CD14-positive monocyte (primary cell): ENCODE measurements around the gene CHURC1. TPM values are rescaled to one million over a fixed set of nuclear protein-coding genes. Genes with fewer than 3 reads are reported as not detected.

Experiments used
- DNase-seq, 3 donors: peaks; one replicate each; pipeline ENCODE4 v3.0.0-alpha.2; 2011 to 2022
- H2AFZ ChIP-seq: 2 replicates; pipeline ENCODE4 v1.6.0; 2012; ENCODE audit warnings: mild to moderate bottlenecking, low read depth, low read length, inconsistent platforms; ENCODE audit not compliant: insufficient read depth, poor library complexity, severe bottlenecking
- H3K27ac ChIP-seq, 2 donors: 1 replicate in 1 of 2; 2 replicates in 1 of 2; pipeline ENCODE4 v1.5.1; 2012 to 2013; ENCODE audit warnings: low read length in 2 of 2, control low read depth in 1 of 2, inconsistent platforms in 1 of 2, low read depth in 1 of 2, mild to moderate bottlenecking in 1 of 2
- H3K27me3 ChIP-seq, 2 donors: one replicate each; pipeline versions ENCODE4 v1.6.0 to v1.6.1; 2011 to 2013; ENCODE audit warnings: low read length in 2 of 2; ENCODE audit not compliant: control insufficient read depth in 2 of 2, insufficient read depth in 2 of 2
- H3K36me3 ChIP-seq, 2 donors: replicated peaks in 1 of 2; 1 replicate in 1 of 2; 2 replicates in 1 of 2; pipeline versions ENCODE4 v1.5.1 to v1.6.1; 2012 to 2013; ENCODE audit warnings: low read length in 2 of 2, control low read depth in 1 of 2, inconsistent platforms in 1 of 2, mild to moderate bottlenecking in 1 of 2; ENCODE audit not compliant: insufficient read depth in 2 of 2, control insufficient read depth in 1 of 2
- H3K4me1 ChIP-seq, 2 donors: 1 replicate in 1 of 2; 2 replicates in 1 of 2; pipeline versions ENCODE4 v1.5.1 to v1.6.1; 2012 to 2013; ENCODE audit warnings: low read length in 2 of 2, control low read depth in 1 of 2, inconsistent platforms in 1 of 2, mild to moderate bottlenecking in 1 of 2, moderate library complexity in 1 of 2; ENCODE audit not compliant: insufficient read depth in 2 of 2, control insufficient read depth in 1 of 2
- H3K4me2 ChIP-seq: replicated peaks from 2 replicates; pipeline ENCODE3; 2012; ENCODE audit warnings: low read length, moderate library complexity, mild to moderate bottlenecking; ENCODE audit not compliant: poor library complexity, severe bottlenecking; ENCODE audit errors: extremely low read depth
- H3K4me3 ChIP-seq, 3 experiments: fragments of 200-600 bp in 1 of 3; sonication (generic) in 1 of 3; replicated peaks in 1 of 3; 1 replicate in 2 of 3; 2 replicates in 1 of 3; pipeline ENCODE4 v1.5.1; 2011 to 2013; ENCODE audit warnings: low read length in 3 of 3, mild to moderate bottlenecking in 3 of 3, control low read depth in 2 of 3, low read depth in 2 of 3, inconsistent platforms in 1 of 3, moderate library complexity in 1 of 3
- H3K79me2 ChIP-seq: 2 replicates; pipeline ENCODE4 v1.6.0; 2012; ENCODE audit warnings: mild to moderate bottlenecking, control low read depth, inconsistent platforms, low read length, moderate library complexity; ENCODE audit not compliant: insufficient read depth
- H3K9ac ChIP-seq: 2 replicates; pipeline ENCODE4 v1.6.0; 2017; ENCODE audit warnings: low read length, mild to moderate bottlenecking; ENCODE audit not compliant: insufficient read depth, poor library complexity, severe bottlenecking
- H3K9me3 ChIP-seq, 2 donors: replicated peaks in 1 of 2; 1 replicate in 1 of 2; 2 replicates in 1 of 2; pipeline versions ENCODE4 v1.5.1 to v1.6.1; 2012 to 2013; ENCODE audit warnings: low read length in 2 of 2, control low read depth in 1 of 2; ENCODE audit not compliant: control insufficient read depth in 1 of 2, insufficient read depth in 1 of 2
- H4K20me1 ChIP-seq: 2 replicates; pipeline ENCODE4 v1.6.0; 2012; ENCODE audit warnings: mild to moderate bottlenecking, low read length, control low read depth, moderate library complexity; ENCODE audit not compliant: insufficient read depth
- H3K27ac Mint-ChIP-seq, 7 donors: one replicate each; pipeline ENCODE4 v1.8.0; 2020; ENCODE audit warnings: mild to moderate bottlenecking in 7 of 7, mixed read lengths in 7 of 7, moderate library complexity in 6 of 7, inconsistent platforms in 2 of 7
- H3K27me3 Mint-ChIP-seq, 3 donors: one replicate each; pipeline ENCODE4 v1.8.0; 2021 to 2022; ENCODE audit warnings: low read depth in 3 of 3, mild to moderate bottlenecking in 3 of 3, mixed read lengths in 3 of 3, moderate library complexity in 3 of 3, inconsistent platforms in 1 of 3
- H3K36me3 Mint-ChIP-seq, 2 donors: one replicate each; pipeline ENCODE4 v1.8.0; 2020; ENCODE audit warnings: mixed read lengths in 2 of 2, inconsistent platforms in 1 of 2, mild to moderate bottlenecking in 1 of 2
- H3K4me1 Mint-ChIP-seq: one replicate; pipeline ENCODE4 v1.8.0; 2020; ENCODE audit warnings: mild to moderate bottlenecking, mixed read lengths
- H3K4me3 Mint-ChIP-seq, 2 donors: one replicate each; pipeline ENCODE4 v1.8.0; 2020; ENCODE audit warnings: mild to moderate bottlenecking in 2 of 2, mixed read lengths in 2 of 2, moderate library complexity in 1 of 2
- H3K9me3 Mint-ChIP-seq, 7 donors: one replicate each; pipeline ENCODE4 v1.8.0; 2020 to 2022; ENCODE audit warnings: mixed read lengths in 7 of 7, mild to moderate bottlenecking in 6 of 7, moderate library complexity in 6 of 7, inconsistent platforms in 2 of 7
- CTCF ChIP-seq: fragments of 200-600 bp; IDR thresholded peaks from one replicate; pipeline ENCODE4 v1.8.0; 2022; ENCODE audit warnings: antibody characterized with exemption, mild to moderate bottlenecking
- WGBS: methylation state at CpG from one replicate; pipeline ENCODE4 v1.1.5; 2013; ENCODE audit warnings: missing lambda C conversion rate; ENCODE audit not compliant: insufficient coverage; 5-methylcytosine and 5-hydroxymethylcytosine counted together
- intact Hi-C, 2 donors: fragments of 100-400 bp; cut with micrococcal nuclease; formaldehyde crosslinking; loops; one replicate each; pipeline versions ENCODE4 v1.15.0 to v1.15.1; 2023
- polyA minus RNA-seq: library from RNA; depleted of rRNA, polyadenylated mRNA; stranded (reverse); fragments of >200 nt; gene quantifications from 2 replicates; pipeline ENCODE4 v1.2.3, GENCODE V29; 2012
- polyA plus RNA-seq, 3 donors: library from polyadenylated mRNA; depleted of rRNA in 1 of 3; unstranded in 2 of 3; stranded (reverse) in 1 of 3; fragments of 300-500 nt in 2 of 3; fragments of >200 nt in 1 of 3; fragmentation: Illumina TruSeq in 2 of 3; gene quantifications; 1 replicate in 2 of 3; 2 replicates in 1 of 3; pipeline ENCODE4 v1.2.3, GENCODE V29; 2012 to 2021
- total RNA-seq, 12 experiments: library from RNA in 1 of 12; stranded (reverse) in 1 of 12; fragments of 120-200 nt in 1 of 12; gene quantifications; one replicate each; pipeline ENCODE4 v1.2.4 and lab custom pipeline; 2013 to 2026; ENCODE audit warnings: mixed read lengths in 6 of 12, inconsistent platforms in 1 of 12

CHURC1 gene
- total RNA-seq (2013): 72.2 TPM
- polyA plus RNA-seq (10 to 100 TPM; 31.1 to 98.3 (median 81.2) TPM), polyA minus RNA-seq (15.1 and 19.3 TPM in 2 replicates), total RNA-seq (lab: John Stamatoyannopoulos, UW) (15.3 to 63.6 (median 28.6) reads per million in 11 experiments)

GRCh38 chr14:64914237-64915028 lies at the start of gene CHURC1:
Gene CHURC1 (plus strand): TSS chr14:64914455. CDS start chr14:64914496, 41 bp downstream.
- Mint-ChIP-seq H3K4me3 (peak within 1 kb of the TSS; percentile 81 to 92), H3K27ac (peak within 1 kb of the TSS; percentile 92 to 97 (median 95)), H3K36me3 (peaks cover 5 to 10% of the 10 kb centered on the region in 2 donors), H3K9me3 (peaks cover 0 to 2% (median 0%) of the 10 kb centered on the region in 7 donors), H3K4me1 (peaks cover 30% of the 10 kb centered on the region), H3K27me3 (peaks cover 3 to 7% (median 6%) of the 10 kb centered on the region in 3 donors)
- Histone ChIP-seq H3K4me1 (peaks cover 21 to 24% of the 10 kb centered on the region in 2 donors), H3K9ac (peak within 1 kb of the TSS; percentile 98), H3K4me3 (peak within 1 kb of the TSS; percentile 89 to 97 (median 93)), H3K27ac (peak within 1 kb of the TSS; percentile 93 to 98), H3K36me3 (no peaks in the 10 kb centered on the region), H3K4me2 (peak within 1 kb of the TSS; percentile 91), H2AFZ (peak within 1 kb of the TSS; percentile 92), H3K79me2 (peaks cover 51% of the 10 kb centered on the region), H4K20me1 (peaks cover 35% of the 10 kb centered on the region), H3K27me3 (peaks cover 0 to 2% of the 10 kb centered on the region in 2 donors), H3K9me3 (no peaks in the 10 kb centered on the region)
- intact Hi-C loops: loop anchor here (10.0 kb wide), 3 partner anchors 70 to 260 kb away; partner anchors contain the start of genes FNTB (in 2 of the 2) and MAX (in 2 of the 2)
- 0% methylated on average over 44 of the region's 49 CpGs for WGBS
- TF ChIP-seq CTCF: no peak
- DNase-seq: peak; percentile 95 to 98 (median 97)

- H3K4me2 ChIP-seq: no peak overlapping the region
- no peak overlapping the region for H3K27ac Mint-ChIP-seq
- TF ChIP-seq CTCF: no peak
- no peak overlapping the region for H2AFZ ChIP-seq
- H3K4me1 Mint-ChIP-seq: peaks cover 4% of the 10 kb centered on the region
- no peaks in the 10 kb centered on the region for H3K27me3 ChIP-seq
- H3K4me3 ChIP-seq: no peak overlapping the region
- no peak overlapping the region for H3K9ac ChIP-seq
- H4K20me1 ChIP-seq: no peaks in the 10 kb centered on the region
- H3K27me3 Mint-ChIP-seq: peaks cover 2 to 9% (median 3%) of the 10 kb centered on the region in 3 donors
- H3K27ac ChIP-seq: no peak overlapping the region
- no peaks in the 10 kb centered on the region for H3K79me2 ChIP-seq
- peaks cover 0 to 1% (median 0%) of the 10 kb centered on the region in 7 donors for H3K9me3 Mint-ChIP-seq
- no peaks in the 10 kb centered on the region for H3K9me3 ChIP-seq
- WGBS: 97% methylated on average over 3 of the region's 6 CpGs
- H3K4me3 Mint-ChIP-seq: no peak overlapping the region
- DNase-seq: no peak
- no peaks in the 10 kb centered on the region for H3K4me1 ChIP-seq
- intact Hi-C loops: no loop called here
- H3K36me3 ChIP-seq: no peaks in the 10 kb centered on the region
- H3K36me3 Mint-ChIP-seq: no peaks in the 10 kb centered on the region
Measured at GRCh38 chr14:64865109-64865508, 49.1 kb upstream of the CHURC1 start.
